Endodermal cell (in vitro differentiated cells): Measurements from ENCODE around the gene QSOX1. TPM values are rescaled to one million over a fixed set of nuclear protein-coding genes. Genes with fewer than 3 reads are reported as not detected.
A peak's percentile ranks its signal among the peaks of the same experiment; 100 is the strongest.

Experiments
- DNase-seq: peaks from one replicate; pipeline ENCODE4 v3.0.0-alpha.2; 2017
- H3K27ac ChIP-seq: 2 replicates; pipeline ENCODE4 v1.5.1; 2013; ENCODE audit warnings: mild to moderate bottlenecking, low read depth, low read length, moderate library complexity
- H3K27me3 ChIP-seq: 2 replicates; pipeline ENCODE4 v1.6.1; 2013; ENCODE audit warnings: mild to moderate bottlenecking, low read length, moderate library complexity; ENCODE audit not compliant: insufficient read depth, control insufficient read depth, poor library complexity, severe bottlenecking
- H3K36me3 ChIP-seq: 2 replicates; pipeline ENCODE4 v1.7.0; 2013; ENCODE audit warnings: mild to moderate bottlenecking, low read length, moderate library complexity; ENCODE audit not compliant: control insufficient read depth, insufficient read depth
- H3K4me1 ChIP-seq: one replicate; pipeline ENCODE4 v1.7.0; 2013; ENCODE audit warnings: low read length; ENCODE audit not compliant: control insufficient read depth, insufficient read depth
- H3K4me3 ChIP-seq: 2 replicates; pipeline ENCODE4 v1.5.1; 2013; ENCODE audit warnings: mild to moderate bottlenecking, low read length, moderate library complexity
- H3K9ac ChIP-seq: 2 replicates; pipeline ENCODE4 v1.6.1; 2013; ENCODE audit warnings: mild to moderate bottlenecking, low read length, moderate library complexity; ENCODE audit not compliant: poor library complexity, severe bottlenecking; ENCODE audit errors: extremely low read depth
- H3K9me3 ChIP-seq: 2 replicates; pipeline ENCODE4 v1.6.1; 2013; ENCODE audit warnings: mild to moderate bottlenecking, low read length, moderate library complexity; ENCODE audit not compliant: control insufficient read depth
- H3K27ac Mint-ChIP-seq: 2 replicates; pipeline ENCODE4 v1.8.0; 2020; ENCODE audit warnings: mixed read lengths
- H3K27me3 Mint-ChIP-seq: 2 replicates; pipeline ENCODE4 v1.8.0; 2021; ENCODE audit warnings: mild to moderate bottlenecking, mixed read lengths; ENCODE audit not compliant: insufficient read depth
- H3K36me3 Mint-ChIP-seq: 2 replicates; pipeline ENCODE4 v1.8.0; 2020; ENCODE audit warnings: low read depth, mixed read lengths
- H3K4me1 Mint-ChIP-seq: 2 replicates; pipeline ENCODE4 v1.8.0; 2020; ENCODE audit warnings: mixed read lengths
- H3K4me3 Mint-ChIP-seq: 2 replicates; pipeline ENCODE4 v1.8.0; 2020; ENCODE audit warnings: mild to moderate bottlenecking, moderate library complexity, mixed read lengths
- H3K9me3 Mint-ChIP-seq: 2 replicates; pipeline ENCODE4 v1.8.0; 2020; ENCODE audit warnings: mild to moderate bottlenecking, mixed read lengths
- WGBS, 2 experiments: methylation state at CpG; one replicate each; pipeline versions ENCODE4 v1.1.5 to v1.1.7; 2013; ENCODE audit warnings: missing lambda C conversion rate in 2 of 2, mixed read lengths in 1 of 2; ENCODE audit not compliant: insufficient coverage in 1 of 2, insufficient read length in 1 of 2; 5-methylcytosine and 5-hydroxymethylcytosine counted together
- total RNA-seq, 2 donors: library from RNA; stranded (reverse); fragmentation: NEBNext Ultra II Directional in 1 of 2; extraction: Animal tissue kit (Norgen Biotek cat#: 25700) in 1 of 2; gene quantifications; 2 replicates in 1 of 2; 3 replicates in 1 of 2; pipeline ENCODE4 v1.2.1, GENCODE V29; 2021
- TF ChIP-seq, protein P1 (sequence below): fragments of 200-600 bp; sonication (generic); conservative IDR thresholded peaks from 2 replicates; pipeline ENCODE4 v1.5.0; 2021; ENCODE audit warnings: antibody characterized with exemption, mild to moderate bottlenecking

Gene QSOX1
- total RNA-seq, 2 donors from 2014 or later: 77.9 to 116 TPM

- peaks cover 82% of the 10 kb centered on the region for H3K27me3 Mint-ChIP-seq
Observed at GRCh38 chr1:180225403-180225802, 70.7 kb downstream of the QSOX1 start.

GRCh38 chr1:180227861-180228647, 73.4 kb downstream of the QSOX1 start:
- Mint-ChIP-seq H3K9me3 (no peaks in the 10 kb centered on the region), H3K4me1 (peaks cover 7% of the 10 kb centered on the region), H3K27ac (no peak overlapping the region), H3K4me3 (no peak overlapping the region), H3K36me3 (no peaks in the 10 kb centered on the region), H3K27me3 (peaks cover 94% of the 10 kb centered on the region)
- H3K9me3 ChIP-seq: no peaks in the 10 kb centered on the region
- H3K4me3 ChIP-seq: no peak overlapping the region
- H3K9ac ChIP-seq: no peak overlapping the region
- peaks cover 95% of the 10 kb centered on the region for H3K27me3 ChIP-seq
- H3K36me3 ChIP-seq: no peaks in the 10 kb centered on the region
- DNase-seq: no peak
- no peak overlapping the region for H3K27ac ChIP-seq
- H3K4me1 ChIP-seq: peaks cover 5% of the 10 kb centered on the region
- TF ChIP-seq, protein P1, sequence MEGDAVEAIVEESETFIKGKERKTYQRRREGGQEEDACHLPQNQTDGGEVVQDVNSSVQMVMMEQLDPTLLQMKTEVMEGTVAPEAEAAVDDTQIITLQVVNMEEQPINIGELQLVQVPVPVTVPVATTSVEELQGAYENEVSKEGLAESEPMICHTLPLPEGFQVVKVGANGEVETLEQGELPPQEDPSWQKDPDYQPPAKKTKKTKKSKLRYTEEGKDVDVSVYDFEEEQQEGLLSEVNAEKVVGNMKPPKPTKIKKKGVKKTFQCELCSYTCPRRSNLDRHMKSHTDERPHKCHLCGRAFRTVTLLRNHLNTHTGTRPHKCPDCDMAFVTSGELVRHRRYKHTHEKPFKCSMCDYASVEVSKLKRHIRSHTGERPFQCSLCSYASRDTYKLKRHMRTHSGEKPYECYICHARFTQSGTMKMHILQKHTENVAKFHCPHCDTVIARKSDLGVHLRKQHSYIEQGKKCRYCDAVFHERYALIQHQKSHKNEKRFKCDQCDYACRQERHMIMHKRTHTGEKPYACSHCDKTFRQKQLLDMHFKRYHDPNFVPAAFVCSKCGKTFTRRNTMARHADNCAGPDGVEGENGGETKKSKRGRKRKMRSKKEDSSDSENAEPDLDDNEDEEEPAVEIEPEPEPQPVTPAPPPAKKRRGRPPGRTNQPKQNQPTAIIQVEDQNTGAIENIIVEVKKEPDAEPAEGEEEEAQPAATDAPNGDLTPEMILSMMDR: no peak
- 18 to 25% methylated on average over 13 to 15 of the region's 17 CpGs for WGBS, 2 experiments

More at GRCh38 chr1:180225403-180225802, 70.7 kb downstream of the QSOX1 start:
- 80 to 100% methylated on average over 1 to 2 of the region's 2 CpGs for WGBS, 2 experiments
- Histone ChIP-seq H3K4me1 (no peaks in the 10 kb centered on the region), H3K27ac (no peak overlapping the region), H3K9me3 (no peaks in the 10 kb centered on the region), H3K4me3 (no peak overlapping the region), H3K27me3 (peaks cover 83% of the 10 kb centered on the region), H3K36me3 (no peaks in the 10 kb centered on the region), H3K9ac (no peak overlapping the region)
- H3K4me3 Mint-ChIP-seq: no peak overlapping the region
- H3K36me3 Mint-ChIP-seq: no peaks in the 10 kb centered on the region
- peaks cover 3% of the 10 kb centered on the region for H3K4me1 Mint-ChIP-seq
- no peak overlapping the region for H3K27ac Mint-ChIP-seq
- DNase-seq: no peak
- TF ChIP-seq, protein P1: no peak
- no peaks in the 10 kb centered on the region for H3K9me3 Mint-ChIP-seq

GRCh38 chr1:180228648-180229482, 74.2 kb downstream of the QSOX1 start:
- Histone ChIP-seq H3K27me3 (peaks cover 95% of the 10 kb centered on the region), H3K9me3 (no peaks in the 10 kb centered on the region), H3K4me1 (peaks cover 5% of the 10 kb centered on the region), H3K27ac (no peak overlapping the region), H3K9ac (no peak overlapping the region), H3K4me3 (peak overlapping the region; percentile 79), H3K36me3 (no peaks in the 10 kb centered on the region)
- H3K4me1 Mint-ChIP-seq: peaks cover 7% of the 10 kb centered on the region
- DNase-seq: peak; percentile 79
- peak overlapping the region; percentile 54 for H3K4me3 Mint-ChIP-seq
- no peaks in the 10 kb centered on the region for H3K36me3 Mint-ChIP-seq
- H3K27ac Mint-ChIP-seq: no peak overlapping the region
- TF ChIP-seq, protein P1: no peak
- peaks cover 94% of the 10 kb centered on the region for H3K27me3 Mint-ChIP-seq
- WGBS, 2 experiments: 4 to 5% methylated on average over 27 to 57 of the region's 57 CpGs
- no peaks in the 10 kb centered on the region for H3K9me3 Mint-ChIP-seq
